Cerebellar cortex (tissue), 1 donor: ENCODE results near the gene SAMD4A.
"Not testable (repeated sequence)": the region's sequence is repeated elsewhere in the genome, so short reads cannot be mapped to it uniquely, and the experiment has no call there.

Experiments
- DNase-seq: peaks from one replicate; pipeline ENCODE4 v3.0.0-alpha.2; 2015; ENCODE audit warnings: low spot score

SAMD4A gene

DNA sequence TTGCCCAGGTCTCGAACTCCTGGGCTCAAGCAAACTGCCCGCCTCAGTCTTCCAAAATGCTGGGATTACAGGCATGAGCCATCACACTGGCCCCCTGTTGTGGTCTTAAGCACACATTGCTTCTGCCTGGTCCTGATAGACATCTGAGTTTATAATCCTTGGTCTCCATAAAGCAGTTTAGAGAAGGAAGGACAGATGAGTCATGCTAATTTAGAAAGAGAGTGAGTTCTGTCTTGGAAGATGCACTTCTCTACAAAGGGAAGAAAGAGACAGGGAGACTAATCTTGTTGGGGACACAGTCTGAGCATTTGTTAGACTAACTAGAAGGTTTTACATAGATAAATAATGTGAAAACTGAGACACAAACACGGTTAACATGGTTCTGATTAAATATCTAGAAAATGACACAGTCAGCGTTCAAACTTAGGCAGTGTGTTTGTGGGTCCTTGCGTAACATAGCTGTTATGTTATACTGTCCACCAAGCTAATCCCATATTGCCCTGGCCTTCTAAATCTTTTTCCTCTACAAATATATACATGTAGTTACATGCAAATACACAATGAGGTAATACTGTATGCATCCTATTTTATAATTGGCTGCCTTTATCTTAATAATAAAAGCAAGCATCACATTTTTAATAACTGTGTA, 31.0 kb downstream of the SAMD4A start:
- DNase-seq: no peak

DNA sequence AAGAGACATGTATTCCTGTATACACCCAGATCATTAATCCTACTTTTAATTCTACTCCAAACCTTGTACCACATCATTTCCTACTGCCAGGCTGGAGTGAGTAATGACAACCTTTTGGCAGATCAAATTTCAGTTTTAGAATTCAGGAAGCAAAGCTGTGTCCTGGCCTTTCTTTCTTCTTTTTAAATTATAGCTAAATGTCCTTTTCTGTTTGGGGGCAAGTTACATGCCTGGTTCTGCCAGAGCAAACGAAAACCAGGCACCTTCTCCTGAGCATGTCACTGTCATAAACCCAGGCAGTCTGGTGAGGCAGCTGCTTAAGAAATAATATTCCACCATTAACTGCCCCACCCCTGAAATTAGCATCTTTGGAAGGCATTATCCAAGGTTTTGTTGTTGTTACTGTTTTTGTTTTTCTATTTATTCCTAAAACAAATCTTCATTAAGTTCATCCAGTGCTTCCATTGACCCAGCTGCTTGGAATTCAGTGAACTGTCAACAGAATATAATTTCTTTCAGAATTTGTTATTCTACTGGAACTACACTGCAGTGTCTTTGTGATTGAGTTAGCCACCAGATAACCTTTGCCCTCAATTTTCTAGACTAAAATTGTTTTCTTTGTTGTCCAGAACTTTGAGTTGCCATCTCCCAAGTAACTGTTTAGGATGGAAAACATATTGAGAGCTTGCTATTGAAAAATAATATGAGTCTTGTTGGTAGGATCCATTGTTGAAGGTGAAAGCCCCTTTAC, 33.2 kb downstream of the SAMD4A start:
- DNase-seq: no peak

DNA sequence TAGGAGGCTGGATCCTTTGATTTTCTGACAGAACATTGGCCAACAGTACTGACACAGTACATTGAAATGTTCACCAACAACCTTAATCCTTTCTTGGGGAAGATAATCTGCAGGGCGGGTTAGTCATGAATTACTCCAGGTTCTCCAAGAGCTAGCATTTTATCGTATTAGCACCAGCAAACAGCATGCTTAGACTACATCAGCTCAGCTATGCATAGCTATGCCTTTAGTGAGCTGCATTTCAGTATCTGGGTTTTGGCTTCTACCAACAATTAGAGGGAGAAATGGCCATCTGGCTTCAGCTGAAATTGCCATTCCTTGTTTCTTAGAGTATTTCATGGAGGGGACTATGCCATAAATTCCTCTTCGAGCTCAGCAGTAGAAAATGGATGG, 33.8 kb downstream of the SAMD4A start:
- DNase-seq: peak; percentile 54

DNA sequence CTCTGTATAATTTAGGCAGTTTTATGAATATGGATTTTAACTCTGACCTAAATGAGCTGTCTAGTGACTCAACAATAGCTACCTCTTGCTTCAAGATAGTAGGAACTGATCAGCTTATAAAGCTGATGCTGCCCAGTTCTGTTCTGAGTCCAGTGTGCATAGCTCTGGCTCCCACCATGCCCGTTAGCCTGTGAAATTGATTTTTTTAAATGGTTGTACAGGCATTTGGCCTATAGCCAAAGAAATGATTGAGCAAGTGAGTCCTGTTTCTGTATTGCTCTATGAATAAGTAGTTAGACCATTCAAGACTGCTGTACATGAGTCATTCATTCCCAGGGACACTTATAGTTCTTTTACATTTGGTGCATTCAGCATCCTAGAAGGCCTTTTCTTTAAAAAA, 36.4 kb downstream of the SAMD4A start:
- DNase-seq: no peak

DNA sequence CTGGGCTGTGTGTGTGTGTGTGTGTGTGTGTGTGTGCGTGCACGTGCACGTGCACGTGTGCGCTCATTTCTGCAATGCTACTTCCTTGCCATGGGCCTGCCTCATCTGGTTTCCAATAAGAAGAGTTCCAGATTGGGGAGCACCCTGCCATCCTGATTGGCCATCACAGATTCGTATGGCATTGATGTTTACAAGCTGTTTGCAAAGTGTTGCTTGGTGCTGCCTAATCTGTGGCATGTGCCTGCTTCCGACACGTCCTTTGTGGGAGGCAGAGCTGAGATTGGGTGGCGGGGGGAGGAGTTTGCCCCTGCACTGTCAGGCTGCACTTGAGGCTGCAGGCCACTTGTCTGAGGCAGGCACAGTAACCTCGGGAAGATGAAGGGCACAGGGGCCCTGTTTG, 39.2 kb downstream of the SAMD4A start:
- no peak for DNase-seq

DNA sequence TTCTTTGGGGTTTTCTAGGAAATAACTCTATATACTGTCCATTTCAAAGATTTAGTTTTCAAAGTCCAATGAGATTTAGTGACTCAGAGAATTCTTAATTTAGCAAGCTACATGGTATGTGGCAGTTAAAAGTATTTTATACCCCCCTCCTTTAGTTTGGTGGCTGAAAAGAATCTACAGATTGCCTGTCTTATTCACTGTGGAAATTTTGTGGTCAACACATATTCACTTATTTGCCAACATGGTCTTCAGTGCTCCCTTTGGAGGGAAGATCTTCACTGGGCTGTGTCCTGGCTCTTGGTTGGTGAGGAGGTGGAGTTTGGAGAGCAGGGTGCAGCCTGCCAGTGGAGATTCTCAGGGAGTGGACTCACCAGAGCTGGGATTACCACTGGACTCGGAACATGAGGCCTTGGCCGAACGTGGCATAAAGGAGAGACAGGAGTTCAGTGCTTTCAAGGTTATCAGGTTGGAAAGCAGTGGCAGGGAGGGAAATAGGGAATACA, 39.8 kb downstream of the SAMD4A start:
- no peak for DNase-seq

DNA sequence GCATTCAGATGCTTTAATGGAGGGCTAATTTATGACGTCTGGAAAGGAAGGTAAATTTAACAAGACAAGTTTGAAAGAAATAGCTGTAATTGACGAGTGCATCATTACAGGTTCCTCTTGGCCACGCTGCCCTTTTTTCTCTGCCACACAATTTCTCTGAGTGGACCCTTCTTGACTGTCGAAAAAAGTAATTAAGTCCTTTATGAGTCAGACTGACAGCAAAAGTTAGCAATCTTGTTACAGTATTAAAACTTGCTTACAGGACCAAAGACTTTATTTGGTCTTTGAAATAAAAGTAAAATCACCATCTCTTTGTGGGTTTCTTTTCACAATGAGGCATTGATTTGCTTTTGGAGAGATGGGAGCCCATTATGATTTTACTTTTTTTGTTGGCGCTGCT, 42.6 kb downstream of the SAMD4A start:
- no peak for DNase-seq

DNA sequence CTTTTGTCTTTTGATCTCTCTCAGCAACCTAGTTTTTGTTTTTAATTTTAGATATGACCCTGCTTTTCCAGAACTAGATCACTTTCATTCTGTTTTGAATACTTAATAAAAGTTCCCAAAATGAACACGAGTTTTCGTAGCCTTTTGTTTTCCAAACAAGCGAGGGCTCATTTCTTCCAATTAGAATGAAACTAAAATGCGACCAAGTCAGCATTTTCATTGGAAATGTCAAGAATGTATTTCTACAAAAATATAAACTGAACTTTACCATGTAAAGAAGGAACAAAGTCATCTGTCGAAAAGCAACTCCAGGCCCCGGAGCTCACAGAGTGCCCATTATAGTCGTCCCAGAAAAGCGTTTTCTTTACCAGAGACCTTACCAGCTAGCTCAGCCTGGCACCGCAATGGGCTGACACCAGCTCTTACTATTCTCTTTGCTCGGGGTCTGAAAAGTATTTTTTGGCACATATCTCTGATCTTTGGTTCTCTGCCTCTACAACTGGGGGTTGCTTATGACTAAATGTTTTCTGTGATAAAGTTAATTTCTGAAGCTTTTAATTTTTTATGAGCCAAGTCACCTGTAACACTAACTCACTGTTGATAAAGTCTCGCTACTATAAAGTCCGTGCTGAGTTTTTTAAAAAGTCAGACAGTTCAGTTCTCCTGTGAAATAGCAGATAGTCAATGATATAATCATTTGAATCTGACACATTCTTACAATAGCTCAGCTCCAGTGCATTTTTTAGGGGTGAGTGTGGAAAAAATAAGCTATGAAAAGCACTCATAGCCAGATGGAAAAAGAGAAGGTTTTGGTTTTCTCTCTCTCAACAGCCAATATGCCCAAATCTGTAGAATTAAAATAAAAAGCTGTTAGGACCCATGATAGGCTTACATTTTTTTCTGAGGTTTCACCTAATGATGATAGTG, 43.4 kb downstream of the SAMD4A start:
- no peak for DNase-seq

DNA sequence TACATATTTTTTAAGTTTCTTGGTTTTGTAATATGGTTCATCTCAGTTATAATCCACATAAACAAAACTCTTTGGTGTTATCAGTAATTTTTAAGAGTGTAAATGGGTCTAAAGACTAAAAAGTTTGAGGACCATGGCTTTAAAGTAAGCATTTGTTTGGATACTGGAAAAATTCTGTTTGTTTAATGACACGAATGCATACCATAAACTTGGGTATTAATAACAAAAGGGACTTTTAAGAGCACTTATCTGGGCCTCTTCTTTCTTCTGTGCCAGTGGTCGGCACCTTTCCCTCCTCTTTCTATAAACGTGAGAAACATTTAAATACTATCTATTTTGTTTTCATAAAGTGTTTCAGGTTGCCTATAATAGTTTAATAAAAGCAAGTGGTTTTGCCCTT, 47.4 kb downstream of the SAMD4A start:
- DNase-seq: no peak

DNA sequence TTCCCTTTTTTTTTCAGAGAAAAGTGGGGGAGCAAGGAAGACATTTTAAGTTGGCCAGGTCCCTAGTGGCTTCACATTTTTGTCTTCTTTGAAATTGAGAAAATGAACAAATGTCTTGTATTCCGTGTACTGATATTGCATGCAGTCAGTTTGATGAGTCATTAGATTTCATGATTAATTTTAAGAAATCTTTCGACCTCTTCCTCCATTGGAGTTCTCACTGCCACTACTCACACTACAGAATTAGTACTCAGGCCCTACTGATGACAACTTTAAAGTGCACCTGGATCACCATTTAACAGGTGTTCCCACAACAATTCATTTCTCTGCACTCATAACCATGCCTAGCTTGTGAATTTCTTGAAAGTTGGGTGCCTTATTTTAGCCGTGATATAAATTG, 50.5 kb downstream of the SAMD4A start:
- DNase-seq: no peak

DNA sequence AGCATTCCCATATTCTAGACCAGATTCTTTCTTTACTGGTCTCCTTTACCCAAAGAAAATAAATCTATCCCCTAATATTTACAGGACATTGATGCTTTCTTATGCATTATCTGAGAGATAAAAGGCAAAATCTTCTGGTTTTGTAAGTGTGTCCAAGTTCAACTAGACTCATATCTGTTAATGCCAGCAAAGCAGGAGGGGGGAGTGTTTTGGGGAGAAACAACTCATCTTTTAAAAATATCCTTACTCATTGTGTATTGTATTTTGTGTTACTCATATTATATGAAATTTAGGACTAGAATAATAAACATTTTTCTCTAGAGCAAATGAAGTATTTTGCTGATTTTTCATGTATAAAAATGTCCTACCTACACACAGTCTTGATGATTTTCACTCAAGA, 54.8 kb downstream of the SAMD4A start:
- no peak for DNase-seq

DNA sequence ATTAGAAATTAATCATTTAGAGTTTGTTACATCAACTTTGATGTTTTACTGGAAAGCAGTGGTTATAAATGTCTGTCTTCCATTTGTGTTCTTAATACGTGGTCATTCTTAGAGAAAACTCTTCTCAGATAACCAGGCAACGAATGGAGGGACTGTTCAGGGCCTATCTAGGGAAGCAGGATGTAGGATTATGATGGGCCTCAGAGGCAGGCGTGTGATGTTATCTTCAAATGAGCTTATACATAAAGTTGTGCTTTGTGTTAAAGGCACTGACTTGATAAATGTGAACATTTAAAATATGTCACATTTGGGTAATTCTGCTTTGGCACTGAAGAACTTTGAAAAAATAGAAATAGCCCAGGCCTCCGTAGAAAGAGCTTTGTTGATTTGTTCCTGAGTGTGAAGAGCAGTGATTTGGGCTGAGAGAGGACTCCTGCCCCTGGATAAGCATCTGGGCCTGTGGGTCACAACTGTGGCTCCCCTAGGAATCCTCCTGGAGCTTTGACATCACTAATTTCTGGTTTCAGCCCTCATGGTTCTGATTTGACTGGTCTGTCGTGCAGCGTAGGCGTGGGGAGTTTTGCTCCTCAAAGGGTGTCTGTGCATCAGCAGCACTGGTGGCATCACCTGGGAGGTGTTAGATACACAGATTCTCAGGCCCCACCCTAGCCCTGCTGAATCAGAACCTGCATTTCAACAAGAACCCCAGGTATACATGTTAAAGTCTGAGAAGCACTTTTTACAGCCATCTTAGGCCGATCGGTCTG, 55.4 kb downstream of the SAMD4A start:
- no peak for DNase-seq

DNA sequence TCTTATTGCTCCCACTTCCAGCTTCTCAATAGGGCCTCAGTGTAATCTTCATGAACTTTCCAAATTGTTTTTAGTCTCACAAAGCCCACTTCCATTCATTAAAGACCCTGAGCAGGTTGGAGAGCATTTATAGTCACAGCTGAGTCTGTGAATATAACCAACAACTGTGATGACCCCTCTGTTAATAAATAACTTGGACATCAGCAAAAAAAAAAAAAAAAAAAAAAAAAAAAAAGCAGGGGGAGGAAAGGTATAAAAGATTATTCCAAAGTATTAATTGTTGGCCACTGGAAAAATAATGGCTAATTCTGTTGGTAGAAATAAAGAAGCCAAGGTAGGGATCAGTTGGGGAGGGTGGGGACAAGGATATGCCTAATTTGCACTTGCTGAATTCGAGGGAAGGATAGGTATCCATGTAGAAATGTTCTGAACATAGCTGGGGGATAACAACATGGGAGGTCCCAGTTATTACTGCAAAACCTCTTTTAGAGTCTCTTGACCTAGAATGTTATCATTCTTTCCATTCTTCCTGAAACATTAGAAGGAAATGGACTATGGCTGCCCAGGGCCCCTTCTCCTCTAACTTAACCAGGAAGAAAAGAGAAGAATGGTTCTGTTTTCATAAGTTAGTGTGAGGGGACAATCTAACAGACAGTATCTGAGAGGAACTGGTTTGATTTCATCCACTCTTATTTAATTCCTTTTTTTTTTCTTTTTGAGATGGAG, 56.5 kb downstream of the SAMD4A start:
- DNase-seq: no peak

DNA sequence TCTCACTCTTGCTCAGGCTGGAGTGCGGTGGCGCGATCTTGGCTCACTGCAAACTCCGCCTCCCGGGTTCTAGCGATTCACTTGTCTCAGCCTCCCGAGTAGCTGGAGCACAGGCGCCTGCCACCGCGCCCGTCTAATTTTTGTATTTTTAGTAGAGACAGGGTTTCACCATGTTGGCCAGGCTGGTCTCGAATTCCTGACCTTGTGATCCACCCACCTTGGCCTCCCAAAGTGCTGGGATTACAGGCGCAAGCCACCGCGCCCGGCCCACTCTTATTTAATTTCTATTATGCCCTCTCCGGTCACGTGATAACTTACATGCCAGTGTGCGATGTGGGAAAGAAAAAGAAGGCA, 57.1 kb downstream of the SAMD4A start:
- not testable (repeated sequence) for DNase-seq

DNA sequence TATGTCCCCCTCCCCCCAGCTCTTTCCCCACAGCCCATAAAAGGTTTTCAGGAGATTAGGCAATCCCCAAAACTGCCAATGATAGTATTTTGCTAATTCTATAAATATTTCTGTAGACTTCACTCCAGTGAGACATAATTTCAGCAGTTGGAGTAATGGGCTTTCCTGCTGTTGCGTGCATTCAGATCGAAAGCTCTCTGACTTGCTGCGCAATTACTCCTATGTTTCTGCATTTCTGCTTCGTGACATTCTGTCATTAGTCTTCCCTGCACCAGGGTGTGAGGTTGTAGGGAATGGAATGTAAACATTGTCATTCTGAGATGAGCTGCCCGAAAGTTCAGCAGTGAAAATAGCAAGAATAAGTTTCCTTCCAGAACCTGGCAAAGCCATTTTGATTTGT, 58.2 kb downstream of the SAMD4A start:
- no peak for DNase-seq

DNA sequence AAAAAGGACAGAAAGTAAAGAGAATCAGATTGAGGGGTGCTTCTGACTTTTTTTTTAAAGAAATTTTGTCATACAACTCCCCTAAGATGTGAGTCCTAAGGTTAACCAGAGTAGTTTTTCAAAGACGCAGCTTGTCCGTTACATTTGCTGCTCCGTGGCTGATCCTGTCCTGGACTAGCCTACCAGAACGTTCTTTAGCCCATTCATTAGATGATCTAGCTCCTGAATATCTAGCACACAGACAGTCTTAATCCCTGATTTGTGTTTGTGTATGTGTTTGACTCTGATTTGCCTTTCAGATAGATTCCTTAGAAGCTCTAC, 60.3 kb downstream of the SAMD4A start:
- no peak for DNase-seq

DNA sequence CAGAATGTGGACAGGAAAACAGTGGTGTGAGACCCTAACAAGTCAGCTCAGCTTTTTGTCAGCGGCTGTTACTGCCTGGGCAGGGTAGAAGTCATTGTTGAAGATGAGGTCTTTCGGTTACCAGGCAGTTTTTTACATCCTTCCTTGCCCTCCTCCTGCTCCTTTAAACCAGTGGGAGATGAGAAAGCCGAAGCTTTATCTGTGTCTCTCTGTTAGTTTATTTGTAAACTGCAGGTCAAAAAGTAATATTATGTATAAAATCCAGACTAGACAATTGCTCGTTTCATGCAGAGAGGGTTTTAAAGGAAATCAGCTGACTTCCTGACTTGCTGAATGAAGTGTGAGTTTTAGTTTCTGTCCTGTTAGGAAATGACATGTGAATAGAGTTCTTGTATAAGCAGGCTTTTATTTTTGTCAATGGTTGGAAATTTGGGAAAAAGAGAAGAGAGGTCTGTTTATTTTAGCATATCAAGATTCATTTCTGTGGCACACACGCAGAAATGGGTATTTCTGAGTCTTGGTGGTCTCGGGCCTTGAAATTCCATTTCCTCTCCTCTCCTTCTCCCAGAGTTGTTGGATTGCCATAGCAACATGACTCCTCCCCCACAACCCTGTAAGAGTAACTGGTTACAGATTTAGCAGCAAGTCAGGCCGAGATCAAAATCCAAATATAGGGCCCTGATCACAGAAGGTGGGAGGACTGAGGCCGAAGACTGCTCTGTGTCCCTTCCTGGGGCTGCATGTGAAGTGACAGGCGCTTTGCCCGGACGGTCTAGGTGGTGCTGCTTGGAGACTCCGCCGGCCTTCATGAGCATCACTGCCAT, 60.8 kb downstream of the SAMD4A start:
- DNase-seq: no peak

DNA sequence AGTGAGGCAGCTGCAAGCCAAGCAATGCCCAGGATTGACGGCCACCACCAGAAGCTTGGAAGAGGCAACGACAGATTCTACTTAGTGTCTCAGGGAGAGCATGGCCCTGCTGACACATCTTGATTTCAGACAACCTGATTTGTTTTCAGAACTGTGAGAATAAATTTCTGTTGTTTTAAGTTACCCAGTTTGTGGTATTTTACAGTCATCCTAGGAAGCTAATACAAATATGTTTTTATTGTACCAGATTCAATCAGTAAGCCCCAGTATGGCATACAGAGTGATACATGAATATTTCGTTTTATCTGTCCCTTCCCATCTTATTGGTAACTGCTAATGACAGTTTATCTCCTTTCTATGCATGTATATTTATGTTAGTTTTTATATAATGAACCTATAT, 62.3 kb downstream of the SAMD4A start:
- no peak for DNase-seq

DNA sequence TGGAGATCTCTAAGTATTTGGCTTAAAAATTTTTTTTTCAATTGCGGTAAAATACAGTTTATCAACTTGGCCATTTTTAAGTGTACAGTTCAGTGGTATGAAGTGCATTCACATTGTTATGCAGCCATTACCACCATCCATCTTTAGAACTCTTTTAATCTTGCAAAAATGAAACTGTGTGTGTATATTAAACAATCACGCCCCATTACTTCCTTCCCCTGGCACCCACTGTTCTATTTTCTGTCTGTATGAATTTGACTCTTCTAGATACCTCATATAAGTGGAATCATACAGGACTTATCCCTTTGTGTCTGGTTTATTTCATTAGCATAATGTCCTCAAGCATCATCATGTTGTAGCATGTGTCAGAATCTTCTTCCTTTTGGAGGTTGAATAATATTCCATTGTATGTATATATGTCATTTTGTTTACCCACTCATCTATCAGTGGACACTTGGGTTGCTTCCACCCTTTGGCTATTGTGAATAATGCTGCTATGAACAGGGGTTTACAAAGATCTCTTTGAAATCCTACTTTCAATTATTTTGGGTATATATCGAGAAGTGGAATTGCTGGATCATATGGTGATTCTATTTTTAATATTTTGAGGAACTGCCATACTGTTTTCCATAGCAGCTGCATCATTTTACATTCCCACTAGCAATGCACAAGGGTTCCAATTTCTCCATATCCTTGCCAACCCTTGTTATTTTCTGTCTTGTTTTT, 62.9 kb downstream of the SAMD4A start:
- no peak for DNase-seq

DNA sequence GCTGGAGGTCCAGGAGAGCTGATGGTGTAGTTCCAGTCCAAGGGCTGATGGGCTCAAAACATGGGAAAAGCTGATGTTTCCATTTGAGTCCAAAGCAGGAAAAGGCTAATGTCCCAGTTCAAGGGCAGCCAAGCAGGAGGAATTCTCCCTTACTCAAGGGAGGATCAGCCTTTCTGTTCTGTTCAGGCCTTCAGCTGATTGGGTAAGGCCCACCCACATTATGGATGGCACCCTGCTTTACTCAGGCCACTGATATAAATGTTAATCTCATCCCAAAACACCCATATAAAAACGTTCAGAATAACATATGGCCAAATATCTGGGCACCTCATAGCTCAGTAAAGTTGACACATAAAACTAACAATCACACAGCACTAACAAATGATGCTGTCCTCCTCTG, 64.1 kb downstream of the SAMD4A start:
- no peak for DNase-seq
